ENCODE results near the gene SSTR5. TPM values are rescaled to one million over a fixed set of nuclear protein-coding genes. Genes with fewer than 3 reads are reported as not detected.

Gene SSTR5
- not detected in 2 replicates for total RNA-seq

DNA sequence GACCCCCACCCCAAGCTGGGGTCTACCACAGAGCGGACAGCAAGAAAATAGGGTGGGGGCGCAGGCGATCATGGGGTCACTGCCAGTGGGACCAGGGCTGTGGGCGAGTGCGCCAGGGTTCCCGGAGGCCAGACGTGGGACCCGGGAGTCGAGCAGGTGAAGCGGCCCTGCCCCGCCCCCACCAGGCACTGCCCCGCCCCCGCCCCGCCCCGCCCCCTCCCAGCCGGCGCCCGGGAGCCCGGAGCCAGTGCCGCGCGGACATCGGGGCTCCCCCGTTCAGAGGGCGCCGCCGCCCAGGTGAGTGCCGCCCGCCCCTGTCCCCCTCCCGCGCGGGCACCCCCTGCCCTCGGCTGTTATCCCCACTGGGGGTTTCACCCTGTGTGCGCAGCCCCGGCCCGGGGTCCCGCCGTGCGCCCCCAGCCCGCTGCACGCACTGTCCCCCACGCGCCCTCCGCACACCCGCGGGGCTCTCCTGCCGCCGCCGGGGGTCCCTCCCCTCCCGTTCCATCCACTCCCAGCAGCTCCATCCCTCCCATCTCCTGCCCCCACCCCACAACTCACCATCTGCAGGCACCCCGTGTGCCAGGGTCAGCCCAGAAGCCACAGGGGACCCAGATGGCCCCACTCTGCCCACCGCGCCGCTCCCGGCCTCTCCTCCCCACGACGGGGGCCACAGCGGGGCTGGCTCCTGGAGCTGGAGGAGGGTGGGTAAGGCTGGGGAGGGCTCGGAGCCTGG, at the start of gene SSTR5:
Gene SSTR5, plus strand, starts transcription at position 222 of the 736 bp plus-strand sequence. CDS start 6,122 bp downstream, outside the sequence.

GRCh38 chr16:1096169-1097082, 23.9 kb downstream of the SSTR5 start, which contains the start of gene C1QTNF8:
Gene C1QTNF8 (minus strand): TSS chr16:1096244. CDS start chr16:1094922, 1,322 bp downstream.

Other genes starting within 250 kb of the SSTR5 start
- 6.5 and 31.8 TPM in 2 replicates for gene LMF1, start 101.8 kb upstream of the SSTR5 start, total RNA-seq
- 0.51 TPM in 1 of 2 replicates, not detected in the other for gene SOX8, start 91.0 kb upstream of the SSTR5 start, total RNA-seq
- gene C1QTNF8, start 23.5 kb downstream of the SSTR5 start, total RNA-seq, result not detected in 2 replicates
- gene CACNA1H, start 80.4 kb downstream of the SSTR5 start, total RNA-seq, result 3.7 and 36.5 TPM in 2 replicates
- not detected in 2 replicates for gene TPSG1, start 152.5 kb downstream of the SSTR5 start, total RNA-seq
- gene TPSB2, start 157.4 kb downstream of the SSTR5 start, total RNA-seq, result not detected in 2 replicates
- gene TPSAB1, start 168.0 kb downstream of the SSTR5 start, total RNA-seq, result not detected in 2 replicates
- not detected in 2 replicates for gene TPSD1, start 183.3 kb downstream of the SSTR5 start, total RNA-seq
- 76.8 and 145 TPM in 2 replicates for gene UBE2I, start 236.9 kb downstream of the SSTR5 start, total RNA-seq

All from mesangial cell (primary cell).